GM21526 (cell line): ENCODE measurements around the gene CNDP2.
A peak's percentile ranks its signal among the peaks of the same experiment; 100 is the strongest.

Experiments used
- ATAC-seq: cut with Tn5 transposase; IDR thresholded peaks from one replicate; pipeline ENCODE4 v1.9.1; 2021; ENCODE audit warnings: moderate library complexity; ENCODE audit not compliant: unreplicated experiment, low FRiP score

Gene CNDP2

DNA sequence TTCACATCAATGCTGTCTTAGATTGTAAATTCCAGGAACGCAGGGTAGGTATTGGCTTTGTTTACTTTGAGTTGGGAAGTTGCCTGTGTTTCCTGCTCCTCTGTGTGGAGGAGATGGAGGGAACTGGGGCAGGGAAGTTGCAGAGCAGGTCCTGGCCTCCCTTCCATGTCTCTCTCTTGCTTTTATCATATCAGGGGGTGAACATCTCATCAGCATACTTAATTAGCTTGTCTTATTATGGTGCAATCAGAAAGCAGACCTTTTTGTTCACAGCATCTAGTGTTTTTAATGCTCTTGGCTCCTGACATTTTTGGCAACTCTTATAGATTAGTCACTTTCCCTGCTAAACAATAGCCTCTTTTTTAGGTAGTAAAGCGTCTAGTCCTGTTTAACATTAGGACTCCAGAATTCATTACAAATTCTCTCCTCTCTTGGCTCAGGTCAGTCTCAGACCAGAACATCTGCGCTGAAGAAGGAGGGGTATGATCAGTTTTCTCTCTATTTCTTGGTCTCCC is 27.6 kb upstream of the CNDP2 start:
- ATAC-seq, result no peak

DNA sequence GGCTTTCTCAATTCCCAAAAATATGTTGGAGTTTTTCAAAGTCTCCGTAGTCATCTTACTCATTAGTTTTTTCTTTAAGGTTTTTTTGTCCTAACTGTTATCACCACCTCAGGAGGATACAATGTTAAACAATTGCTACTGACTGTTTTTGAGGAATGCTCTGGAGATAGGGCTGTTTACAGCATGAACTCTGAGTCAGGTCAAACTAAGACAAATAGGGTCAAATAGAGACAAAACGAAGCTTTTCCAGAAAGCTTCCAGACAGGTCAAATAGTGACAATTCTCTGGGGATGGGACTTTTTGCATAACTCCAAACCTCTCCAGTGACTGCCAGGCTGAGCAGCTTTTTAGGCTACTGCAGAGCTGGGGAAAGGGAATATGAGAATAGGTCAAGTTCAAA is 23.9 kb upstream of the CNDP2 start:
- no peak for ATAC-seq

- no peak for ATAC-seq
Measured at GRCh38 chr18:74473976-74474640, 22.1 kb upstream of the CNDP2 start.

- ATAC-seq, result no peak
Measured at GRCh38 chr18:74476140-74476539, 20.0 kb upstream of the CNDP2 start.

DNA sequence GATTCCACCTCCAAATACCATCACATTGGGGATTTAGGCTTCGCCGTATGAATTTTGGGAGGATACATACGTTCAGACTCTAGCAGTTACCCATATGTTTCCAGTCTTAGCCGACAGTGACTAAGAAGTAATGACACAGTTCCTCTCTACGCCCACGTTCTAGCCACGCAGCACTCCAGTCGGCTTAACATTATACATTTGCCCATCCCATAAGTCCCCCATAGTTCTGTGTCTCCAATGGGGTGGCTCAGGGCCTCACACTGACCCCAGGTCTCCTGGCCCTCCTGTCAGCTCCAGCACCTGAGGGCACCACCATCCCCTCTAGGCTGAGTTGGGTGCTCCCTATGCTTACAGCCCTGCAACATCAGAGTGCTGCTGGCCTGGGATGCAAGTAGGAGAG is 18.4 kb upstream of the CNDP2 start:
- ATAC-seq, result no peak

DNA sequence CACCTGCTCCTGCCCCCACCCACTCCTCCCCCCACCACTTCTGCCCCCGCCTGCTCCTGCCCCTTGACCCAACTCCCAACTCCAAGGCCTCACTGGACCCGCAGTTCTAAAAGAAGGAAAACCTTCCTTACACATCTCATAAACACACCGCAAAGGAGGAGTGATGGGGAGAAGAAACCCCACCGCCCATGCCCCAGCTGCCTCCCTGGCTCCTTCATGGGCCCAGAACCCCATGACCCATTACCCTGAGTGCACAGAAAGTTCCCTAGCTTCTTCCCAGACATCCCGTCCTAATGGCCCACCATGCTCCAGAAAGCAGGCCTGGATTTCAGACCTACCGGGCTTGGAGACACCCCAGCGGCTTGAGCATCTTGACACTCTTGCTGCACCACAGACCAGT is 17.8 kb upstream of the CNDP2 start:
- ATAC-seq, result no peak

DNA sequence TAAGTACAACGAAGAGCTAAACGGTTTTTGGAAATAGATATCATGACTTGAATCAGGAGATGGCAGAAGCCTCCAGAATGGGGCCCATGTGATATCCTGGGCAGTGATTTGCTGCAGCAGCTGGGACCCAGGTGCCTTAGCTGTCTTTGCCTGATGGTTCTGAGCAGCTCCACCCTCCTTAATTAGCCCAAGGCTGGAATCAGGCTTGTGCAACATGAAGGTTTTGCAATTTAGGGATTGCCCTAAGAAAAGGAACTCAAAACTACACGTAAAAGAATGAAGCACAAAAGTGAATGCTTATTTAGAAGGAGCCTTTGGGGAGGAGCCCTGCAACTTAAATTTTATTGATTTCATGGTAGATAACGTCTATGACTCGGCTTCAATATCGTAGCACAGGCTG is 17.3 kb upstream of the CNDP2 start:
- no peak for ATAC-seq

DNA sequence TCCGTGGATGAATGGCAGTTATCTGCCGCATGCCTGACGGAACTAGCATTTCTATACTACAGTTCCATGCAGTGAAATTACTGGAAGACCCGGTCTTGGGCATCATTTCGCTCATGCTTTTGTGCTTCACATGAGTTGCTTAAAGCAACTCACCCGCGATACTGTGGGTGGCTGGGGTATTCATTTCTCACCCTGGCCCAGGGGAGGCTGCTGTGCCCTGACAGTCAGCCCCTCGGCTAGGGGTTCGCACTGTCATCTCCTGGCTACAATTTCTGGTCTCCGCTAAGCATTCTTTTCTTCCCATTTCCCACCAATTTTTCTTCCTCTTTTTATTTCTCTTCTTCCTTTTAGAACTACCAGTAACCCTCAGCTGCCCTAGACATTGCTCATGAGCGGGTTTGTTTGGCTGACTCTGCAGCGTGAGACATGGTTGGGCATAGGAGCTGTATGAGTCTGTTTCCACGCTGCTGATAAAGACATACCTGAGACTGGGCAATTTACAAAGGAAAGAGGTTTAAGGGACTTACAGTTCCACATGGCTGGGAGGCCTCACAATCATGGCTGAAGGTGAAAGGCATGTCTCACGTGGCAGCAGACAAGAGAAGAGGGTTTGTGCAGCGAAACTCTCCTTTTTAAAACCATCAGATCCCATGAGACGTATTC is 16.5 kb upstream of the CNDP2 start:
- no peak for ATAC-seq

DNA sequence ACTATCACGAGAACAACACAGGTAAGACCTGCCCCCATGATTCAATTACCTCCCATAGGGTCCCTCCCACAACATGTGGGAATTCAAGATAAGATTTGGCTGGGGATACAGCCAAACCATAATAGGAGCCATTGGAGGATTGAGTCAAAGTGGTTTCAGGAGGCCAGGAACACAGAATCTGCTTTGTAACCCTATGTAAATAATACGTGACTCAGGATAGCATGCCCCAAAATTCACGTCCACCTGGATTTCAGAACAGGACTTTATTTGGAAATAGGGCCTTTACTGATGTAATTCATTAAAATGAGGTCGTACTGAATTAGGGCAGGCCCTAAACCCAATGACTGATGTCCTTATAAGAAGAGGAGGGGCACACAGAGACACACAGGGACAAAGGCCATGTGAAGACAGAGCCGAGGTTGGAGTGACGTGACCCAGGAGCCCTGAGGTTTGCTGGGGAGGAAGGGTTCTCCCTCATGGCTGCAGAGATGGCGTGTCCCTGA is 16.0 kb upstream of the CNDP2 start:
- no peak for ATAC-seq

DNA sequence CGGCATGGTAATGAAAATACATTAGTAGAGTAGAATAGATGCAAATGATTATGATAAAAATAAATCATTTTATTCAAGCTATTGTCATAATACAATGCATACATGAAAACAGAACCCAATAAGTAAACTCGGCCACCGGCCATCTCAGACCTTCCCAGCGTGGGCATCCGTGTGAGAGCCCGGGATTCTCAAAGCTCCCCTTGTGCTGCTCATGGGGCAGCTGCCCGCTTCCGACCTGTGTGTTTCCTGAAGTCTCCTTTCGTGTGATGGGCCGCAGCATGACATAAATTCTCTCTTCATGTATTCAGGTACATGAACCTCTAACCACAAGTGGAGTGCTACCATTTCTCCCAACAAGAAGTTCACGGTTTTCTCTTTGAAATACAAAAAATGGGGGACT is 13.5 kb upstream of the CNDP2 start:
- no peak for ATAC-seq

- no peak for ATAC-seq
Measured at GRCh38 chr18:74486119-74486849, 9.9 kb upstream of the CNDP2 start.

DNA sequence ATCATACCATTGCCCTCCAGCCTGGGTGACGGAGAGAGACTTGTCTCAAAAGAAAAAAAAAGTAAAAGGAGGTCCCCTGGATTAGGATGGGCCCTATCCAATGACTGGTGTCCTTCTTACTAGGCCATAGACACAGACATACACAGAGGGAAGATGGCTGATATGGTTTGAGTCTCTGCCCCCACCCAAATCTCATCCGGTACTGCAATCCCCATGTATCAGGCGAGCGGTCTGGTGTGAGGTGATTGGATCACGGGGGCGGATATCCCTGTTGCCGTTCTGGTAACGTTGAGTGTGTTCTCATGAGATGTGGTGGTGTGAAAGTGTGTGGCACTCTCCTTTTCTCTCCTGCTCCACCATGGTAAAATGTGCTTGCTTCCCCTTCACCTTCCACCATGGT is 7.8 kb upstream of the CNDP2 start:
- no peak for ATAC-seq

DNA sequence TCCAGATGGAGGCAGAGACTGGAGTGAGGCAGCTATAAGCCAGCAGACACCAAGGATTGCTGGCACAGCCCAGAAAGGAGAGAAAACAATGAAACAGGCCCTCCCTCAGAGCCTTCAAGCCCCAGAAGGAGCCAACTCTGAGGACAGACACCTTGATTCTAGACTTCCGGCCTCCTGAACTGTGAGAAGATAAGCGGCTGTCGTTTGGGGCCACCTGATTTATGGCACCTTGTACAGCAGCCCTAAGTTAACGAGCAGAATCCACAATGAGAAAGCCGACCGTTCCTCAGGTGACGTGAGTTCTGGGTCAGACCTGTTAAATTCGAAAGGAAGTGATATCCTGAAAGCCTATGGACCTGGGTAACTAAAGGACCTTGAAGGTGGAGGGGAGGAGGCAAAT is 7.3 kb upstream of the CNDP2 start:
- no peak for ATAC-seq

DNA sequence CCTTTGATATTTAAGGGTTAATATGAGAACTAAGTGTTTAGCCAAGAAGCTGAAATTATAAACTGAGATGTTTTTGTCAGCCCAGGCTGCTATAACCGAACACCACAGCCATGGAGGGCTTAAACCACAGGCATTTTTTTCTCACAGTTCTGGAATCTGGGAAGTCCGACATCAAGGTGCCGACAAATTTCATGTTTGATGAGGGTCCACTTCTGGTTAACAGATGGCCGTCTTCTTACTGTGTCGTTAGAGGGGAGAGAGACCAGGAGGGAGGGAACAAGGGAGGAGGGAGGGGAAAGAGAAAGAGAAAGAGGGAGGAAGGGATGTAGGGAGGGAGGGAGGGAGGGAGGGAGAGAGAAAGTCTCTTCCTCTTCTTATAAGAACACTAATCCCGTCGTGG is 6.5 kb upstream of the CNDP2 start:
- ATAC-seq, result no peak

GRCh38 chr18:74492259-74492658 is 3.9 kb upstream of the CNDP2 start:
- no peak for ATAC-seq

DNA sequence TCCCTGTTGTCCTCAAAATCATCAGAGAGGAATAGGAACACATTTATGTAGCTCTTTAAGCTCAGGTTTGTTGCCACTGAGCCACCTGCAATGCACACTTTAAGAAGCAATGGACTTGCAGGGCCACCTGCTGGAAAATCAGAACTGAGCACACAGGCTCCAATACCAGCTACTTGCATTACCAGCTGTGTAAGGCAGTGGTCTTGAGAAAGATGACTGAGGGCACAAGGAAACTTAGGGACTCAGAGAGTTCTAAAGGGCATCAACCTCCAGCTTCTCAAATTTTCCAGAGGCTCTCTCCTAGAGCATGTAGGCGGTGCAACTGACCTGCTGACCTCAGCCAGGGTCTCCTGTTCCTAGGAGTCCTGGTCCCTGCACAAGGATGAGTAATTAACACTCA is 2.5 kb upstream of the CNDP2 start:
- ATAC-seq, result peak; percentile 36

- no peak for ATAC-seq
Measured at GRCh38 chr18:74494514-74494913, 1.6 kb upstream of the CNDP2 start.

- ATAC-seq, result peak; percentile 23
Measured at GRCh38 chr18:74496508-74497323, 553 bp downstream of the CNDP2 start.

GRCh38 chr18:74497324-74497676 is 1.1 kb downstream of the CNDP2 start:
- ATAC-seq, result no peak

DNA sequence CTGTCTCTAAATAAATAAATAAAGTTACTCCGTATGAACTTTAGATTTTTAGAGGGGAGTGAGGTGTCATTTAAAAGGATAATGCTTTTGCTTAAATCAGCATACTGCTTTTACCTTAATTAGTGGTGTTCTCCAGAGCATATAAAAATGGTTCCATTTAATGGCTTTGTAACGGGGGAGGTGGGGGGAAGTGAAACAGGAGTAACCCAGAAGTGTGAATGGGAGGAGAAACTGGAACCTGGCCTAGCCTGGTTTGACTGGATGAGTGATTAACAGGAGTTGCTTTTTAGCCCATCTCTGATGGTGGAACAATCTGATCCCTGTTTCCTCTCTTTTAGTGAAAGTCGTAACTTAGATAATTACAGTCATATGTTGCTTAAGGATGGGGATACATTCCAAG is 1.6 kb downstream of the CNDP2 start:
- ATAC-seq, result no peak
